Right lobe of liver (tissue), 4 donors: ENCODE data around the gene OR51D1.

ENCODE experiments used
- CTCF ChIP-seq, 4 donors: fragments of 200-600 bp in 3 of 4; fragments of 450-650 bp in 1 of 4; IDR thresholded peaks; one replicate each; pipeline versions ENCODE4 v1.5.1 to v1.8.0; 2016 to 2022; ENCODE audit warnings: antibody characterized with exemption in 4 of 4, mild to moderate bottlenecking in 2 of 4
- POLR2A ChIP-seq: fragments of 450-650 bp; IDR thresholded peaks from one replicate; pipeline ENCODE4 v1.6.1; 2017; ENCODE audit warnings: antibody characterized with exemption, mild to moderate bottlenecking
- donor health status: DM: no; HTN: no; CAD: no.
- donor health status: DM: no; HTN: no; CAD: no.
- donor health status: DM: no; HTN: yes; CAD: no.

GRCh38 chr11:4643076-4643475 is 5.8 kb downstream of the OR51D1 start:
- TF ChIP-seq CTCF (IDR thresholded peaks at IDR 0.05) = no peak
- TF ChIP-seq POLR2A = no peak
